Parathyroid adenoma (tissue), 2 donors: ENCODE results near the gene ASTL.

Experiments
- H2AFZ ChIP-seq: fragments of 300-600 bp; sonication (generic); one replicate; pipeline ENCODE4 v1.7.0; 2017; ENCODE audit warnings: antibody characterized with exemption, mild to moderate bottlenecking
- H3K27ac ChIP-seq: fragments of 300-600 bp; sonication (generic); one replicate; pipeline ENCODE4 v1.7.0; 2017
- H3K27me3 ChIP-seq: fragments of 300-600 bp; sonication (generic); one replicate; pipeline ENCODE4 v1.7.0; 2017; ENCODE audit warnings: low read length; ENCODE audit not compliant: control insufficient read depth, insufficient read depth
- H3K36me3 ChIP-seq: fragments of 300-600 bp; sonication (generic); one replicate; pipeline ENCODE4 v1.7.0; 2017; ENCODE audit warnings: low read length; ENCODE audit not compliant: control insufficient read depth, insufficient read depth
- H3K4me1 ChIP-seq: fragments of 300-600 bp; sonication (generic); one replicate; pipeline ENCODE4 v1.7.0; 2017; ENCODE audit warnings: control low read depth
- H3K4me2 ChIP-seq: fragments of 300-600 bp; sonication (generic); one replicate; pipeline ENCODE4 v1.7.0; 2017; ENCODE audit warnings: low read length
- H3K4me3 ChIP-seq: fragments of 300-600 bp; sonication (generic); one replicate; pipeline ENCODE4 v1.7.0; 2017; ENCODE audit warnings: low read depth, low read length
- H3K79me2 ChIP-seq: fragments of 300-600 bp; sonication (generic); one replicate; pipeline ENCODE4 v1.7.0; 2017; ENCODE audit warnings: control low read depth
- H3K9ac ChIP-seq: fragments of 300-600 bp; sonication (generic); one replicate; pipeline ENCODE4 v1.7.0; 2017; ENCODE audit warnings: mild to moderate bottlenecking
- H3K9me3 ChIP-seq: fragments of 300-600 bp; sonication (generic); one replicate; pipeline ENCODE4 v1.7.0; 2017; ENCODE audit warnings: low read length; ENCODE audit not compliant: control insufficient read depth
- TF ChIP-seq, protein P1 (sequence below): fragments of 300-600 bp; sonication (generic); IDR thresholded peaks from one replicate; pipeline ENCODE4 v1.7.0; 2017; ENCODE audit warnings: antibody characterized with exemption, mild to moderate bottlenecking
- donor health status: primary hyperparathyroidism.

ASTL gene

DNA sequence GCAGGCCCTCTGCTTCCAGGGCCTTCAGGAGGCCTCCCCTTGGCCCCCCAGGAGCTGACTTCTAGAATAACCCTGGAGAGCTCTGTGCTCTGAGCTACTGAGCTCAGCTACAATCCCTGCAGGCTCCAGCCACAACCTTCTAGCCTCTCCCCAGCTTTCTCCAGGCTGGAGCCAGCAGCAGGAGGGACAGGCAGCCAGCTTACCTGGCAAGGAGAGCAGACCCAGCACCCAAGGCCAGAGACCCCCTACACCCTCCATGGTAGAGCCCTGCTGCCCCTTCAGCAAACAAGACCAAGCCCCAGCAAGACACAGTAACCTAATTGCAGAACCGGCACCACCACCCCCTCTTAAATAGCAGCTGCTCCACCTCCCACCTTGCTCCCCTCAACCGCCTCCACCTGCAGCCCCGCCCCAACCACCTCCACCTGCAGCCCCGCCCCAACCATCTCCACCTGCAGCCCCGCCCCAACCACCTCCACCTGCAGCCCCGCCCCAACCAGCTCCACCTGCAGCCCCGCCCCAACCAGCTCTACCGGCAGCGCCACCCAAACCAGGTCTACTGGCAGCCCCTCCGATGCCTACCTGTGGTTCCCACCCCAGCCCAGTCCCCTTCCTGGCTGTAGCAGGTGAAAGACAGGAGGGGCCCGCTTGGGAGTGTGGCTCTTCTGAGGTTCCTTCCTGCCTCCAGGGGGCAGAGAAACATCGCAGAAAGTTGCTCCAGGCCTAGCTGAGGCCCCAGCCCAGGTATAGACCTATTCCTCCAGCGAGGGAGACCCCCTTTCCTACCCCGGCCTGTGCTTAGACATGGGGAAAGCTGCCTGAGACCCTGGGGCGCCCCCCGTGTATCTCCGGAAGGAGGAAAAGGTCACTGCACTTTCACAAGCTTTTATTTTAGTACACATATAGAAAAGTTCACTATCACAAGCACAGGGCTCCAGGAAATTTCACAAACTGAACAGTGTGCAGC, at the start of gene ASTL:
Gene ASTL (minus strand): TSS at position 324 of the 967 bp plus-strand sequence. CDS start 66 bp downstream, at position 258.
- peak within 1 kb of the TSS; percentile 84 for H2AFZ ChIP-seq
- H3K4me2 ChIP-seq = peak within 1 kb of the TSS; percentile 59
- H3K36me3 ChIP-seq = no peaks in the 10 kb centered on the region
- H3K9me3 ChIP-seq = no peaks in the 10 kb centered on the region
- H3K4me3 ChIP-seq = peak within 1 kb of the TSS; percentile 2
- TF ChIP-seq, protein P1, sequence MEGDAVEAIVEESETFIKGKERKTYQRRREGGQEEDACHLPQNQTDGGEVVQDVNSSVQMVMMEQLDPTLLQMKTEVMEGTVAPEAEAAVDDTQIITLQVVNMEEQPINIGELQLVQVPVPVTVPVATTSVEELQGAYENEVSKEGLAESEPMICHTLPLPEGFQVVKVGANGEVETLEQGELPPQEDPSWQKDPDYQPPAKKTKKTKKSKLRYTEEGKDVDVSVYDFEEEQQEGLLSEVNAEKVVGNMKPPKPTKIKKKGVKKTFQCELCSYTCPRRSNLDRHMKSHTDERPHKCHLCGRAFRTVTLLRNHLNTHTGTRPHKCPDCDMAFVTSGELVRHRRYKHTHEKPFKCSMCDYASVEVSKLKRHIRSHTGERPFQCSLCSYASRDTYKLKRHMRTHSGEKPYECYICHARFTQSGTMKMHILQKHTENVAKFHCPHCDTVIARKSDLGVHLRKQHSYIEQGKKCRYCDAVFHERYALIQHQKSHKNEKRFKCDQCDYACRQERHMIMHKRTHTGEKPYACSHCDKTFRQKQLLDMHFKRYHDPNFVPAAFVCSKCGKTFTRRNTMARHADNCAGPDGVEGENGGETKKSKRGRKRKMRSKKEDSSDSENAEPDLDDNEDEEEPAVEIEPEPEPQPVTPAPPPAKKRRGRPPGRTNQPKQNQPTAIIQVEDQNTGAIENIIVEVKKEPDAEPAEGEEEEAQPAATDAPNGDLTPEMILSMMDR = peak; percentile 74
- H3K79me2 ChIP-seq = no peaks in the 10 kb centered on the region
- H3K4me1 ChIP-seq = no peaks in the 10 kb centered on the region
- no peak within 1 kb of the TSS for H3K9ac ChIP-seq
- H3K27me3 ChIP-seq = no peaks in the 10 kb centered on the region
- no peak within 1 kb of the TSS for H3K27ac ChIP-seq

DNA sequence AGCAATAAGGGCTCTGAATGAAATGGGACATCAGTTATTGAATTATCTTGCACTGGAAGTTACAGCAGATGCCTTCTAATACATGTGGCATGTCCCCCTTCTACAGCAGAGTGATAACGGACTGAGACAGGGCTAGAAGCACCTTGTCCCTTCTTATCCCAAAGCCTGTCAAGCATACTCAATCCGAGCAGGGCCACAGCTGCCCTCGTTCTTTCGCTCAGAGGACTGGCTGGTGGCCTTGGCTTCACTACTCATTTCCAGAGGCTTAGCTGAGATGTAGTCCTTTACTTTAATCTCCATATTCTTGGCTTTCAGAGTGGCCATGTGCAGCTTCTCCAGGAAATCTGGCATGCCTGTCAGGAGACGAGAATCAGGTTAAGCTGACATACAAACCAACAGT, 48.3 kb upstream of the ASTL start:
- TF ChIP-seq, protein P1 = no peak
- H3K27ac ChIP-seq = no peak overlapping the region
- H3K4me1 ChIP-seq = peaks cover 11% of the 10 kb centered on the region
- no peaks in the 10 kb centered on the region for H3K36me3 ChIP-seq
- no peaks in the 10 kb centered on the region for H3K9me3 ChIP-seq
- H2AFZ ChIP-seq = no peak overlapping the region
- H3K4me3 ChIP-seq = no peak overlapping the region
- peaks cover 3% of the 10 kb centered on the region for H3K79me2 ChIP-seq
- no peak overlapping the region for H3K9ac ChIP-seq
- H3K4me2 ChIP-seq = no peak overlapping the region
- no peaks in the 10 kb centered on the region for H3K27me3 ChIP-seq

DNA sequence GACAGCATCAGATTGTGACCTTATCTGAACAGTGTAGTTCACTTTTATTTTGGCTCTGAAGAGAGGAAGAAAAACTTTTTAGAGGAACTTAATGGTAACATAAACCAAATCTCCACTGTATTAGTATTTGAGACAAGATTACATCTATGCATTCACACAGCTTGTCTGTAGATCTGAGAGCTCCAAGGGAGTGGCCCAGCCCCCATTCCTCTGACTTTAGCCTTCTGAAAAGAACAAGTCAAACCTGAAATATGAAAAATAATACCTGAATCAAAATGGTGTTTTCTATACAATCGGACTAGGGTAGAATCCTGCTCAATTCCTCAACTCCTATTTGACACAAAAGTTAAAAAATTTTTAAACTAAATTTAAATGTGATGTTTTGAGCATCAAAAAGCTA, 47.2 kb upstream of the ASTL start:
- H3K9me3 ChIP-seq = no peaks in the 10 kb centered on the region
- peaks cover 11% of the 10 kb centered on the region for H3K4me1 ChIP-seq

DNA sequence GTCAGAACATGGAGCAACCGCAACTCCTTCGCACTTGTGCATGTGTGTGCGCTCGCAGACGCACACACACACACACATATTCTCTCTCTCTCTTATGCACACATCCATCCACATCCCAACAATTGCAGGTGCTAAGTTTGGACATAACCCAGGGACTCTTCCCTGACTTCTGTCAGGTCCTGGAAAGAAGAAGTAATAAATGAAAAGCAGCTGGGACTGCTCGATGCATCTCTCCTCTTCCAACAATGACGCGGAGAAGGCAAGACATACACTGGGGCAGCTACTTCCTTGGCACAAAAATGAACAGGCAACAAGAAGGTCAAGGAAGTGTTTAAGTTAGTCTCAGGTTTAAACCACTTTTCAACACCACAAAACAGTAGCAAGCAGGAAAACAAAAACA, 46.7 kb upstream of the ASTL start:
- peaks cover 11% of the 10 kb centered on the region for H3K4me1 ChIP-seq
- TF ChIP-seq, protein P1 = no peak
- H3K79me2 ChIP-seq = no peaks in the 10 kb centered on the region
- no peaks in the 10 kb centered on the region for H3K9me3 ChIP-seq
- no peak overlapping the region for H3K27ac ChIP-seq
- H3K9ac ChIP-seq = no peak overlapping the region
- H3K36me3 ChIP-seq = no peaks in the 10 kb centered on the region
- H3K4me3 ChIP-seq = no peak overlapping the region
- peak overlapping the region; percentile 8 for H3K4me2 ChIP-seq
- no peak overlapping the region for H2AFZ ChIP-seq
- no peaks in the 10 kb centered on the region for H3K27me3 ChIP-seq

More for the DNA sequence above, 47.2 kb upstream of the ASTL start:
- Histone ChIP-seq H3K4me2 (peak overlapping the region; percentile 8), H3K4me3 (no peak overlapping the region), H3K9ac (no peak overlapping the region), H3K27ac (no peak overlapping the region), H3K27me3 (no peaks in the 10 kb centered on the region), H3K79me2 (no peaks in the 10 kb centered on the region), H3K36me3 (no peaks in the 10 kb centered on the region), H2AFZ (no peak overlapping the region)
- TF ChIP-seq, protein P1 = no peak
